NCI-H774 (cell line): ENCODE measurements around the gene NELL1.
A peak's percentile ranks its signal among the peaks of the same experiment; 100 is the strongest.
"Not testable (repeated sequence)": the region's sequence is repeated elsewhere in the genome, so short reads cannot be mapped to it uniquely, and the experiment has no call there.

Experiments
- DNase-seq: peaks from one replicate; lab custom pipeline; 2025; lab: John Stamatoyannopoulos, UW

NELL1 gene

GRCh38 chr11:21109341-21109740 is 440.0 kb downstream of the NELL1 start:
- DNase-seq = no peak

- no peak for DNase-seq
These were observed 441.0 kb downstream of the NELL1 start for GRCh38 chr11:21110415-21110814.

GRCh38 chr11:21113876-21114275 is 444.5 kb downstream of the NELL1 start:
- DNase-seq = no peak

GRCh38 chr11:21116009-21116408 is 446.6 kb downstream of the NELL1 start:
- no peak for DNase-seq

- no peak for DNase-seq
These were observed 450.0 kb downstream of the NELL1 start for GRCh38 chr11:21119411-21119810.

- DNase-seq = no peak
These were observed 452.6 kb downstream of the NELL1 start for GRCh38 chr11:21121991-21122390.

GRCh38 chr11:21122523-21122922 is 453.1 kb downstream of the NELL1 start:
- DNase-seq = no peak

GRCh38 chr11:21132146-21132720 is 462.8 kb downstream of the NELL1 start:
- DNase-seq = no peak

- DNase-seq = no peak
These were observed 463.9 kb downstream of the NELL1 start for GRCh38 chr11:21133244-21133643.

GRCh38 chr11:21133722-21134121 is 464.3 kb downstream of the NELL1 start:
- no peak for DNase-seq

- DNase-seq = no peak
These were observed 468.4 kb downstream of the NELL1 start for GRCh38 chr11:21137803-21138202.

GRCh38 chr11:21141557-21141956 is 472.2 kb downstream of the NELL1 start:
- not testable (repeated sequence) for DNase-seq

GRCh38 chr11:21142007-21142406 is 472.6 kb downstream of the NELL1 start:
- no peak for DNase-seq

GRCh38 chr11:21144531-21144930 is 475.1 kb downstream of the NELL1 start:
- DNase-seq = no peak

GRCh38 chr11:21148376-21148775 is 479.0 kb downstream of the NELL1 start:
- no peak for DNase-seq

- no peak for DNase-seq
These were observed 490.8 kb downstream of the NELL1 start for GRCh38 chr11:21160140-21160539.

GRCh38 chr11:21169639-21170038 is 500.3 kb downstream of the NELL1 start:
- no peak for DNase-seq

GRCh38 chr11:21173476-21173875 is 504.1 kb downstream of the NELL1 start:
- no peak for DNase-seq

GRCh38 chr11:21174781-21175180 is 505.4 kb downstream of the NELL1 start:
- DNase-seq = no peak

- no peak for DNase-seq
These were observed 508.0 kb downstream of the NELL1 start for GRCh38 chr11:21177379-21177778.

- DNase-seq = peak; percentile 14
These were observed 510.4 kb downstream of the NELL1 start for GRCh38 chr11:21179770-21180169.

GRCh38 chr11:21180182-21180581 is 510.8 kb downstream of the NELL1 start:
- no peak for DNase-seq

- DNase-seq = no peak
These were observed 516.6 kb downstream of the NELL1 start for GRCh38 chr11:21185959-21186358.

- DNase-seq = no peak
These were observed 520.8 kb downstream of the NELL1 start for GRCh38 chr11:21190181-21190580.

GRCh38 chr11:21195995-21196394 is 526.6 kb downstream of the NELL1 start:
- no peak for DNase-seq
